Stimulated activated CD4-positive, alpha-beta T cell treated with anti-CD3 and anti-CD28 coated beads, Interleukin-2, amount 100 ng/mL, for 48 hours (primary cell): ENCODE measurements around the gene SLC25A51.

Source experiments
- DNase-seq, 2 donors: peaks; one replicate each; pipeline ENCODE4 v3.0.0-alpha.2; 2020

SLC25A51 gene

GRCh38 chr9:37903647-37904444 is at the start of gene SLC25A51:
TSS of gene SLC25A51 (minus strand) at chr9:37904127. CDS start at chr9:37888550, 15,577 bp downstream.
- DNase-seq: peak; percentile 96

GRCh38 chr9:37953206-37953774 is 49.4 kb upstream of the SLC25A51 start:
- DNase-seq: no peak

DNA sequence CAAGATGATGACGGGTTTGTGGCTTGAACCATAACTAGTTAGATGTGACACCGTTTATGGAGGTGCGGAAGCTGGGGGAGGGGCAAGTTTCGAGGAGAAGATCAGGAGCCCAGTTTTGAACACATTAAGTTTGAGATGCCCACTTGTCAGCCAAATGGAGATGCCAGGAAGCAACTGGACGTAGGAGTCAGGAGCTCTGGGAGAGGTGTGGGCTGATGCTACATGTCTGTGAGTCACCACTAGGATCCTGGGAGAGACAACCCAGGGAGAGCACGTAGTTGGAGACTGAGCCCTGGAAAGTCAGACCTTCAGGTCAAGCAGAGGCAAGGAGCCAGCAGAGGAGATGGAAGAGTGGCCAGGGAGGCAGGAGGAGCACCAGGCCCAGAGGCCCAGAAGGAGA is 48.8 kb upstream of the SLC25A51 start:
- no peak for DNase-seq

- DNase-seq: no peak
Measured at GRCh38 chr9:37951671-37952449, 47.9 kb upstream of the SLC25A51 start.

GRCh38 chr9:37950561-37950960 is 46.6 kb upstream of the SLC25A51 start:
- no peak for DNase-seq

GRCh38 chr9:37949576-37949975 is 45.6 kb upstream of the SLC25A51 start:
- DNase-seq: no peak

DNA sequence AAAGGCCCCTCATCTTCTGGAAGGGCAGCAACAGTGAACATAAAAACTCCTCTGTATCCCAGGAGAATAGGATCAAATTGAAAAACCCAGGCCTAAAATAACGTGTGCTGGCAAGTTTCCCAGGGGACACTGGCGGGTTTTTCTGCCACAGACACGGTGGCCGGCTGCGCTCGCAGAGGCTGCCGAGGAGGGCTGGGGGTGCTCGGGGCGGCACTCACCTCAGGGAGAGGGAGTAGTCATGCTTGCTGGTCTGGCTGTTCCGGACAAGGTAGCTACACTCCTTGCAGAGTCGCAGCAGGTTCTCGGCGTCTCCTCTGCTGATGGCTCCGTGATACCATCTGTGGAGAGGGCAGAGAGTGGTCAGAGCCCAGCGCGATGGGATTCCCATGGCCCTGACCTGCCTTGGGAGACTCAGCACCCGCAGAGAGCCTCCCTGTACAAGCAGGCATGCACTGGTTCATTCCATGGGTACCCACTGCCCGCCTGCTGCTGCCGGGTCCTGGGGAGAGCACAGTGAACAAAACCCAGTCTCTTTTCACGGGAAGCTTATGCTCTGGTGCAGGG is 44.6 kb upstream of the SLC25A51 start:
- no peak for DNase-seq

DNA sequence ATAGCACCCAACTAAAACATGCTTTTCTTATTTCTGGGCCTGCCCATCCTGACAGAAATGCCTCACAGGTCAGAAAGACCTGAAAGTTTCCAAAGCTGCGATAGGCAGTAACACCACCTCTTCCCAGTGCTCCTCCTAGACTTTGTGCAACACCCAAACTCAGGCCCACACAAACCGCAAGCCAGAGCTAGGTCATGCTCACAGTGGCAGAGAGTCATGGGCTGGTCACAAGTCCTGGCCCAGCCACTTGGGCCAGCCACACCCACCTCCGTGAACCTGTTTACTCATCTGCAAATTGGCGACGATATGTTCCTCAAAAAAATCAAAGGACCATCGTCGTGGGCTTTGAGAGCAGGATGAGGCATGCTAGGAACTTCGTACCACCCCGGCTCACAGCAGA is 44.0 kb upstream of the SLC25A51 start:
- no peak for DNase-seq

DNA sequence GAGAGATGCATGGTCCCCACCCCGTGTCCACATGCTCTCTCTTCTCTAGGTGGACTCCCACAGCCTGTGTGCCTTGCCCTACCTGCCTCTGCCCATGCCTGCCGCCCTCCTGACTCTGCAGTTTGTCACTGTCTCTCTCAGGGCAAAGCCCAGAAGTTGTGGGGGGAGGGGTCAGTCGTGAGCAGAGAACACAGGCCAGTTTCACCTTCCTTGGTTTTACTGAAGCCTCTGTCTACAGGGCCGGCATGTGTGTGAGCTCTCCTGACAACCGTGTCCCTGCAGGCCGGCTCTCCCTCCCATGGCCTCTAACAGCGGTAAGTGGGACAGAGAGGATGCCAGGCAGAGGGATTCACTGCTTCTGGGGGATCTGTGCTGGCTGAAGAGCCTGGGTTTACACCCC is 43.5 kb upstream of the SLC25A51 start:
- DNase-seq: no peak

DNA sequence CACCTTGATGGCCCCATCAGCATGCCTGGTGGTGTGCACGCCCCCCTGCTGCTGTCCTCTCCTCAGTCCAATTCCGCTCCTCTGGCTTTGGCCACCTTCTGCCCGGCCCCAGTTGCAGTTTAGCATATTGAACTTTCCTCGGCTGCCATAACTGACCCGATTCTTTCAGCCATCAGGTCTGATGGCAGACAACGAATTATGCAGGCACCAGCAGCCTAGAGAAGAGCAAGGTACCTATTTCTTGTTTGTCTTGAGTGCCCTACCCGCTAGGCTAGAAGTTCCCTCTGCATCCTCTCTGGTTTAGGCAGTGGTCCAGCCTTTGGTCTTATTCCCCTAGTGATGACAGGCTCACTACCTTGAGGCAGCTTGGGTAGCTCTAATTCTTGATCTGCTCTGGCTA is 43.0 kb upstream of the SLC25A51 start:
- no peak for DNase-seq

- no peak for DNase-seq
Measured at GRCh38 chr9:37946041-37946440, 42.1 kb upstream of the SLC25A51 start.

GRCh38 chr9:37944671-37945481 is 40.9 kb upstream of the SLC25A51 start:
- no peak for DNase-seq

GRCh38 chr9:37944266-37944650 is 40.3 kb upstream of the SLC25A51 start:
- DNase-seq: no peak

GRCh38 chr9:37943345-37944265 is 39.7 kb upstream of the SLC25A51 start:
- no peak for DNase-seq

DNA sequence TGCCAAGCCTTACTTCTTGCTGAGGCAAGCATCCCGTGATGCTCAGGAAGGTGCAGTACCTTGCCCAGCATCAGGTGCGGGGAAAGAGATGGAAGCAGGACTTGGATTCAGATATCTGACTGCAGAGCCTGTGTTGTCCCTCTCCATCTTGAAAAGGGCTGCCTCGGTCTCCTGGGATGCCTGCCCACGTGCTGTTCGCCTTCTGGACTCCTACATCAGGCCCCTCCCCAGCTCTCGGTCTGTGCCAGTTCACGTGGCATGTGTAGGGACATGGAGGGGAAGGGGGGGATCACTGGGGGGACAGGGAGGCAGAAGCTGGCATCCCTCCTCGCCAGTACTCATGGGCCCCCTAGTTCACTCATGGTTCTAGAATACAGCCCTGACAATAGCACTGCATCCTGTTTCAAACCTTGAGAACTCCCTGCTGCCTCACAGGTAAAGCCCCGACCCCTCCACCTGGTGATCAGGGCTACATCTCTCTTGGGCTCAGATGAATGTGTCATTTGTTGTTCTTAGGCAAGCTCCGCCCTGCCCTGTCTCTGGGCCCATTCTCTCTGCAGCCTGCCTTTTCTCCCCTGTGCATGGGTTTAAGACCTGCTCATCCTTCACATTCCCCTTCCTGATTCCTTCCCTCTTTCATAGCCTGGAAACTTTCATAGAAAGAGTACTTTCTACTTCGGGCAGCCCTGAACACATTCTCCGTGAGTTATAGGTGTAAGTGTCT is 38.9 kb upstream of the SLC25A51 start:
- no peak for DNase-seq

DNA sequence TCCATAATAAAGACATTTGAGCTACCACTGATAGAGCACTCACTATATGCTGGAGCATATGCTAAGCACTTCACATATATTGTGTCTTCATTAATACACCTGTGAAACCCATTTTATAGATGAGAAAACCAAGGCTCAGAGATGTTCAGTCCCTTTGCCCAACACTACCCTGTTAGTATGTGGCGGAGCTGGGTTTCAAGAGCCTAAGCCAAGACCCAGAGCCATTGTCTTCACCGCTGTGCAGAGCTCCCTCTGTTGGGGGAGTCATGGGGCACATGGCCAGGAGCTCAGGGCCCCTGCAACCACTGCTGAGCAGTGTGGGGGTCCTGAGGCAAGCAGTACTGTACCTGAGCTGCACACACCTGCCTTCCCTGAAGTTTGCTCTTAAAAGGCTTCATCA is 37.3 kb upstream of the SLC25A51 start:
- DNase-seq: no peak

GRCh38 chr9:37939575-37940095 is 35.7 kb upstream of the SLC25A51 start:
- no peak for DNase-seq

GRCh38 chr9:37938121-37938891 is 34.4 kb upstream of the SLC25A51 start:
- DNase-seq: no peak

GRCh38 chr9:37937366-37937765 is 33.4 kb upstream of the SLC25A51 start:
- DNase-seq: no peak

GRCh38 chr9:37936965-37937364 is 33.0 kb upstream of the SLC25A51 start:
- no peak for DNase-seq
